ENCODE results near the gene WBP2NL. TPM values are rescaled to one million over a fixed set of nuclear protein-coding genes. Genes with fewer than 3 reads are reported as not detected.

The WBP2NL gene
- total and polyA plus RNA-seq, 2 donors (not counting 1 experiment from before 2014, with no cell fraction given): 1.6 to 10.4 TPM

DNA sequence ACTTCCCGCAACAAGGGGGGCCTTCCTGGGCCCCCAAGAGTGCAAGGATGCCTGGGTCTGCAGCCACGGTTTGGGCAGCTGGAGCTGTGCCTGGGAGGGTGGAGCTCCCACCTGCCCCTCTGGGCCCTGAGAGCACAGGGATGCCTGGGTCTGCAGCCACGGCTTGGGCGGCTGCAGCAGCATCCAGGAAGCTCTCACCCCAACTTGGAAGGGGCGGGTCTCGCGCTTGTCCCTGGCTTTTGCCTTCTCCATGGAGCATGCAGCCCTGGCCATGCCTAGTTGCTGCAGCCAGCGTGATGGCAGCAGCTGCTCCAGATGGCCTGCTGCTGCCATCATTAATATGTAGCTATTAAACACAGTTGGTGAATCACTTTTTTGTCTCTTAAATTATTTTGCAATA lies 36.7 kb downstream of the WBP2NL start:
- H3K36me3 ChIP-seq (replicated peaks in 1 of 2; ENCODE audit: control extremely low read depth in 1 of 2, control insufficient read depth in 1 of 2, extremely low read depth in 1 of 2, insufficient read depth in 2 of 2, low read length in 1 of 2): peaks cover 0 to 2% of the 10 kb centered on the region in 2 experiments
- H3K4me3 ChIP-seq (ENCODE audit: control extremely low read depth in 1 of 5, extremely low read depth in 1 of 5, insufficient read depth in 1 of 5, low read depth in 2 of 5, low read length in 4 of 5): no peak overlapping the region
- peaks cover 7 to 25% of the 10 kb centered on the region in 2 donors for H3K4me1 ChIP-seq (ENCODE audit: control insufficient read depth in 2 of 2, insufficient read depth in 2 of 2, low read length in 2 of 2)
- ChIA-PET POLR2A (no interaction called here), CTCF (interaction anchor here (0.6 kb wide), 1 partner anchor 1100 kb away, joined by 4 read pairs; no protein-coding TSS in a partner anchor)
- no peaks in the 10 kb centered on the region for H3K27me3 ChIP-seq (replicated peaks in 1 of 4; ENCODE audit: control extremely low read depth in 1 of 4, control insufficient read depth in 3 of 4, insufficient read depth in 4 of 4, low read length in 3 of 4)
- Mint-ChIP-seq H3K4me3 (no peak overlapping the region), H3K27ac (no peak overlapping the region), H3K4me1 (peaks cover 33% of the 10 kb centered on the region), H3K27me3 (no peaks in the 10 kb centered on the region), H3K9me3 (ENCODE audit: insufficient read depth) (peaks cover 2% of the 10 kb centered on the region)
- no peak for TF ChIP-seq EZH2 (IDR thresholded peaks at IDR 0.05; ENCODE audit: borderline replicate concordance, insufficient read depth, low read depth, low read length, poor library complexity, severe bottlenecking)
- TF ChIP-seq, protein P1, sequence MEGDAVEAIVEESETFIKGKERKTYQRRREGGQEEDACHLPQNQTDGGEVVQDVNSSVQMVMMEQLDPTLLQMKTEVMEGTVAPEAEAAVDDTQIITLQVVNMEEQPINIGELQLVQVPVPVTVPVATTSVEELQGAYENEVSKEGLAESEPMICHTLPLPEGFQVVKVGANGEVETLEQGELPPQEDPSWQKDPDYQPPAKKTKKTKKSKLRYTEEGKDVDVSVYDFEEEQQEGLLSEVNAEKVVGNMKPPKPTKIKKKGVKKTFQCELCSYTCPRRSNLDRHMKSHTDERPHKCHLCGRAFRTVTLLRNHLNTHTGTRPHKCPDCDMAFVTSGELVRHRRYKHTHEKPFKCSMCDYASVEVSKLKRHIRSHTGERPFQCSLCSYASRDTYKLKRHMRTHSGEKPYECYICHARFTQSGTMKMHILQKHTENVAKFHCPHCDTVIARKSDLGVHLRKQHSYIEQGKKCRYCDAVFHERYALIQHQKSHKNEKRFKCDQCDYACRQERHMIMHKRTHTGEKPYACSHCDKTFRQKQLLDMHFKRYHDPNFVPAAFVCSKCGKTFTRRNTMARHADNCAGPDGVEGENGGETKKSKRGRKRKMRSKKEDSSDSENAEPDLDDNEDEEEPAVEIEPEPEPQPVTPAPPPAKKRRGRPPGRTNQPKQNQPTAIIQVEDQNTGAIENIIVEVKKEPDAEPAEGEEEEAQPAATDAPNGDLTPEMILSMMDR (IDR thresholded peaks at IDR 0.05): no peak
- DNase-seq: no peak
- H3K79me2 ChIP-seq (ENCODE audit: control insufficient read depth, insufficient read depth, low read length): no peaks in the 10 kb centered on the region
- H3K27ac ChIP-seq (ENCODE audit: low read length in 2 of 2): no peak overlapping the region
- H4K20me1 ChIP-seq (ENCODE audit: control insufficient read depth, insufficient read depth, low read length, poor library complexity, severe bottlenecking): no peaks in the 10 kb centered on the region
- no peak overlapping the region for H3K9ac ChIP-seq (ENCODE audit: low read length)
- no peak for ATAC-seq (ENCODE audit: low read depth)
- WGBS (ENCODE audit: insufficient coverage): 91% methylated on average over 7 of the region's 8 CpGs
- intact Hi-C loops (cut with micrococcal nuclease): no loop called here
- H2AFZ ChIP-seq (ENCODE audit: insufficient read depth, low read depth, low read length, poor library complexity, severe bottlenecking): no peak overlapping the region
- H3K4me2 ChIP-seq (replicated peaks; ENCODE audit: low read depth, low read length, poor library complexity, severe bottlenecking): no peak overlapping the region
- peaks cover 0 to 21% (median 9%) of the 10 kb centered on the region in 3 donors for H3K9me3 ChIP-seq (ENCODE audit: control extremely low read depth in 1 of 3, control insufficient read depth in 2 of 3, insufficient read depth in 1 of 3, low read length in 2 of 3)

DNA sequence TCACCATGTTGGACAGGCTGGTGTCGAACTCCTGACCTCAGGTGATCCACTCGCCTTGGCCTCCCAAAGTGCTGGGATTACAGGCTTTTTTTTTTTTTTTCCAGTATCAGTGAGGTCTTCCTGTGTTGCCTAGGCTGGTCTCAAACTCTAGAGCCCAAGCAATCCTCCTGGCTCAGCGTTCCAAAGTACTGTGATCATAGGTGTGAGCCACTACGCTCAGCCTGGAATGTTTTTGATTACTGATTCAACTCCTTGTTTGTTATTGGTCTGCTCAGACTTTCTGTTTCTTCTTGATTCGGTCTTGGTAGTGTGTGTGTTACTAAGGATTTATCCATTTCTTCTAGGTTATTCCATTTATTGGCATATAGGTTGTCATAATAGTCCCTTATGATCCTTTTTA lies 40.7 kb downstream of the WBP2NL start:
- no peak for ATAC-seq (ENCODE audit: low read depth)

More for the DNA sequence above, 40.7 kb downstream of the WBP2NL start:
- no peaks in the 10 kb centered on the region for H3K27me3 ChIP-seq (replicated peaks in 1 of 4; ENCODE audit: control extremely low read depth in 1 of 4, control insufficient read depth in 3 of 4, insufficient read depth in 4 of 4, low read length in 3 of 4)
- WGBS (ENCODE audit: insufficient coverage): 97% methylated on average over 3 of the region's 5 CpGs
- ChIA-PET POLR2A (interaction anchor here (0.7 kb wide), 1 partner anchor 1120 kb away, joined by 3 read pairs; no protein-coding TSS in a partner anchor), CTCF (no interaction called here)
- no peak for DNase-seq
- TF ChIP-seq, protein P1 (IDR thresholded peaks at IDR 0.05): no peak
- no peak for TF ChIP-seq EZH2 (IDR thresholded peaks at IDR 0.05; ENCODE audit: borderline replicate concordance, insufficient read depth, low read depth, low read length, poor library complexity, severe bottlenecking)
- Mint-ChIP-seq H3K27ac (no peak overlapping the region), H3K9me3 (ENCODE audit: insufficient read depth) (peaks cover 11% of the 10 kb centered on the region), H3K4me3 (no peak overlapping the region), H3K27me3 (no peaks in the 10 kb centered on the region), H3K4me1 (peaks cover 22% of the 10 kb centered on the region)
- peaks cover 7 to 8% of the 10 kb centered on the region in 2 donors for H3K4me1 ChIP-seq (ENCODE audit: control insufficient read depth in 2 of 2, insufficient read depth in 2 of 2, low read length in 2 of 2)
- H3K27ac ChIP-seq (ENCODE audit: low read length in 2 of 2): no peak overlapping the region
- H3K9me3 ChIP-seq (ENCODE audit: control extremely low read depth in 1 of 3, control insufficient read depth in 2 of 3, insufficient read depth in 1 of 3, low read length in 2 of 3): peaks cover 7 to 23% (median 13%) of the 10 kb centered on the region in 3 donors
- H4K20me1 ChIP-seq (ENCODE audit: control insufficient read depth, insufficient read depth, low read length, poor library complexity, severe bottlenecking): no peaks in the 10 kb centered on the region
- intact Hi-C loops (cut with micrococcal nuclease): no loop called here
- peak overlapping the region; percentile 24 for H3K4me2 ChIP-seq (replicated peaks; ENCODE audit: low read depth, low read length, poor library complexity, severe bottlenecking)
- H3K9ac ChIP-seq (ENCODE audit: low read length): no peak overlapping the region
- H3K79me2 ChIP-seq (ENCODE audit: control insufficient read depth, insufficient read depth, low read length): no peaks in the 10 kb centered on the region
- no peak overlapping the region for H3K4me3 ChIP-seq (ENCODE audit: control extremely low read depth in 1 of 5, extremely low read depth in 1 of 5, insufficient read depth in 1 of 5, low read depth in 2 of 5, low read length in 4 of 5)
- H3K36me3 ChIP-seq (replicated peaks in 1 of 2; ENCODE audit: control extremely low read depth in 1 of 2, control insufficient read depth in 1 of 2, extremely low read depth in 1 of 2, insufficient read depth in 2 of 2, low read length in 1 of 2): no peaks in the 10 kb centered on the region
- H2AFZ ChIP-seq (ENCODE audit: insufficient read depth, low read depth, low read length, poor library complexity, severe bottlenecking): no peak overlapping the region

Measured in B cell (primary cell).